Lower leg skin (tissue), 4 donors: ENCODE results near the gene STX8. TPM values are rescaled to one million over a fixed set of nuclear protein-coding genes. Genes with fewer than 3 reads are reported as not detected.
"Not testable (repeated sequence)": the region's sequence is repeated elsewhere in the genome, so short reads cannot be mapped to it uniquely, and the experiment has no call there.

ENCODE experiments used
- DNase-seq, 2 donors: peaks; one replicate each; pipeline ENCODE4 v3.0.0-alpha.2; 2019; ENCODE audit warnings: low spot score in 2 of 2
- H3K4me3 ChIP-seq: fragments of 200-600 bp; sonication (generic); 2 replicates; pipeline ENCODE4 v1.5.1; 2017; ENCODE audit warnings: mild to moderate bottlenecking, low read depth; ENCODE audit not compliant: poor library complexity, severe bottlenecking
- CTCF ChIP-seq, 3 donors: fragments of 450-650 bp; IDR thresholded peaks; one replicate each; pipeline ENCODE4 v1.5.1; 2016; ENCODE audit warnings: antibody characterized with exemption in 3 of 3, mild to moderate bottlenecking in 3 of 3, moderate library complexity in 2 of 3
- POLR2A ChIP-seq, 2 donors: fragments of 450-650 bp; IDR thresholded peaks; one replicate each; pipeline ENCODE4 v1.6.1; 2016 to 2017; ENCODE audit warnings: antibody characterized with exemption in 2 of 2, mild to moderate bottlenecking in 1 of 2, moderate library complexity in 1 of 2
- WGBS, 2 donors: methylation state at CpG; one replicate each; pipeline ENCODE4 v1.1.5; 2018; 5-methylcytosine and 5-hydroxymethylcytosine counted together
- intact Hi-C: fragments of 100-400 bp; cut with DNase I; formaldehyde crosslinking; loops from one replicate; pipeline ENCODE4 v1.15.0; 2023; ENCODE audit warnings: low total_unique reads
- total RNA-seq, 4 donors: library from RNA; depleted of rRNA; stranded (reverse); fragments of >200 nt; gene quantifications; one replicate each; pipeline ENCODE4 v1.1.0, GENCODE V29; 2016

Gene STX8
- total RNA-seq, 4 donors from 2014 or later, result 32.1 to 56.4 (median 45.1) TPM

DNA sequence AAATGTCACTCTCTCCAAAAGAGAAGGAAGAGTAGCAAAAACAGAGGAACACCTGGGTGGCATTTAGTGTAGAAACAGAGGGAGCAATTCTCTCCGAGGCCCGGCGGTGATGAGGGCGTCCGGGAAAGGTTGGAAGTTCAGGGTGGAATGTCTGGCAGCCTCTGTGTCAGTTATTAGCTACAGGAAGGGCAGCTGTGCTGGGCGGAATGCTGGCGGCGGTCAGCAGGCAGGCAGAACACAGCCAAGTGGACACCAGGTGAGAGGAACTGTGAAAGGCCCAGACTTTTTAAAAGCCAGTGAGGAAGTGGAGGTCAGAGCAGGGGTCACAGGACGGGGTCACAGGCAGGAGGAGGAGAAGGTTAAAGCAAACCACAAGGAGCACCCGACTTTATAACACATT, 316.2 kb downstream of the STX8 start:
- intact Hi-C loops, result no loop called here
- H3K4me3 ChIP-seq, result no peak overlapping the region
- WGBS, 2 donors, result 79 to 84% methylated on average over 10 of the region's 10 CpGs
- TF ChIP-seq CTCF (IDR thresholded peaks at IDR 0.05) (no peak), POLR2A (IDR thresholded peaks at IDR 0.05) (no peak)
- DNase-seq, result no peak

GRCh38 chr17:9258115-9259015, 317.3 kb downstream of the STX8 start:
- intact Hi-C loops, result no loop called here
- no peak overlapping the region for H3K4me3 ChIP-seq
- TF ChIP-seq POLR2A (IDR thresholded peaks at IDR 0.05) (no peak), CTCF (IDR thresholded peaks at IDR 0.05) (no peak)
- 80 to 81% methylated on average over 15 of the region's 15 CpGs for WGBS, 2 donors
- no peak for DNase-seq

GRCh38 chr17:9257630-9257965, 318.0 kb downstream of the STX8 start:
- H3K4me3 ChIP-seq, DNase-seq, intact Hi-C loops: not testable (repeated sequence)
- WGBS, 2 donors, result 95 to 97% methylated on average over 9 of the region's 9 CpGs

GRCh38 chr17:9256751-9257629, 318.6 kb downstream of the STX8 start:
- intact Hi-C loops, result no loop called here
- TF ChIP-seq POLR2A (IDR thresholded peaks at IDR 0.05), result no peak
- no peak for TF ChIP-seq CTCF (IDR thresholded peaks at IDR 0.05)
- no peak for DNase-seq
- no peak overlapping the region for H3K4me3 ChIP-seq
- WGBS, 2 donors, result 56 to 73% methylated on average over 19 of the region's 19 CpGs

DNA sequence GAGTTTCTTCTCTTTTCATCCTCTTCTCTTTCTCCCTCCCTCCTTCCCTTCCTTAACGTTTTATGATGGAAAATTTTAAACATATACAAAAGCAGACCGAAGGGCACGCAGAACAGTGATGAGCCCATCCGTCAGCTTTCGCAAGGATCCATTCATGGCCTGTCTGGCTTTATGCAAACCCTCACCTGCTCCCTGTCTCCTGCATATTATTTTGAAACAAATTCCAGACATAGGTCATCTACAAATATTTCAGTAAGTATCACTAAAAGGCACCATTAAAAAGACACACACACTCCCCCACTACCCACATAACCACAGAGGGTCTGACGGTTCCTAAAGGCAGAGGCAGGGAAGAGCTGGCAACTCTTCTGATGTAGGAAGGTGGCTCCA, 319.3 kb downstream of the STX8 start:
- TF ChIP-seq POLR2A (IDR thresholded peaks at IDR 0.05), result no peak
- no peak for TF ChIP-seq CTCF (IDR thresholded peaks at IDR 0.05)
- WGBS, 2 donors, result 84% methylated on average over 6 of the region's 6 CpGs
- H3K4me3 ChIP-seq, result no peak overlapping the region
- no peak for DNase-seq
- intact Hi-C loops, result no loop called here

- intact Hi-C loops, result no loop called here
- no peak for DNase-seq
- no peak overlapping the region for H3K4me3 ChIP-seq
- 35 to 42% methylated on average over 6 of the region's 6 CpGs for WGBS, 2 donors
- TF ChIP-seq POLR2A (IDR thresholded peaks at IDR 0.05), result no peak
- no peak for TF ChIP-seq CTCF (IDR thresholded peaks at IDR 0.05)
These were observed 319.8 kb downstream of the STX8 start for GRCh38 chr17:9255833-9256232.
